HG03097 (cell line): ENCODE measurements around the gene HS2ST1.

Experiments used
- ATAC-seq: cut with Tn5 transposase; IDR thresholded peaks from one replicate; pipeline ENCODE4 v1.9.1; 2021; ENCODE audit not compliant: unreplicated experiment, low FRiP score

Gene HS2ST1

GRCh38 chr1:87131809-87132283, 217.4 kb downstream of the HS2ST1 start:
- peak; percentile 91 for ATAC-seq

GRCh38 chr1:87132284-87132870, 217.9 kb downstream of the HS2ST1 start:
- no peak for ATAC-seq

- ATAC-seq, result no peak
Measured at GRCh38 chr1:87134061-87134460, 219.6 kb downstream of the HS2ST1 start.

GRCh38 chr1:87134625-87135328, 220.3 kb downstream of the HS2ST1 start:
- ATAC-seq, result no peak

GRCh38 chr1:87135329-87135712, 220.9 kb downstream of the HS2ST1 start:
- no peak for ATAC-seq

- ATAC-seq, result no peak
Measured at GRCh38 chr1:87136607-87137341, 222.3 kb downstream of the HS2ST1 start.

GRCh38 chr1:87137342-87137739, 222.9 kb downstream of the HS2ST1 start:
- no peak for ATAC-seq

- no peak for ATAC-seq
Measured at GRCh38 chr1:87140831-87141540, 226.6 kb downstream of the HS2ST1 start.

GRCh38 chr1:87141556-87141955, 227.1 kb downstream of the HS2ST1 start:
- ATAC-seq, result no peak

- no peak for ATAC-seq
Measured at GRCh38 chr1:87143413-87144135, 229.1 kb downstream of the HS2ST1 start.

GRCh38 chr1:87144316-87144895, 230.0 kb downstream of the HS2ST1 start:
- ATAC-seq, result no peak

GRCh38 chr1:87144981-87145380, 230.5 kb downstream of the HS2ST1 start:
- ATAC-seq, result no peak

- no peak for ATAC-seq
Measured at GRCh38 chr1:87146538-87146937, 232.1 kb downstream of the HS2ST1 start.

- ATAC-seq, result no peak
Measured at GRCh38 chr1:87146986-87147385, 232.6 kb downstream of the HS2ST1 start.

GRCh38 chr1:87147851-87148250, 233.4 kb downstream of the HS2ST1 start:
- no peak for ATAC-seq

- no peak for ATAC-seq
Measured at GRCh38 chr1:87148661-87149060, 234.2 kb downstream of the HS2ST1 start.

GRCh38 chr1:87149241-87150041, 235.0 kb downstream of the HS2ST1 start:
- no peak for ATAC-seq

GRCh38 chr1:87150143-87150542, 235.7 kb downstream of the HS2ST1 start:
- no peak for ATAC-seq
